GM13977 (cell line): ENCODE results near the gene BNC1.
"Not testable (repeated sequence)": the region's sequence is repeated elsewhere in the genome, so short reads cannot be mapped to it uniquely, and the experiment has no call there.

ENCODE experiments used
- DNase-seq: peaks from one replicate; pipeline ENCODE4 v3.0.0; 2012; ENCODE audit warnings: low spot score
- in situ Hi-C: fragments of 300-500 bp; cut with MboI; formaldehyde crosslinking; loops from one replicate; pipeline ENCODE4 v1.12.0; 2022; ENCODE audit warnings: low sequenced_read_pairs, low pct_unique_long_range_greater_than_20kb, mixed read lengths, inconsistent platforms; ENCODE audit not compliant: unreplicated experiment
- TF ChIP-seq, protein P1 (sequence below): IDR thresholded peaks from 2 replicates; pipeline ENCODE4 v1.5.1; 2012; ENCODE audit warnings: mild to moderate bottlenecking, control low read depth; ENCODE audit not compliant: insufficient read depth; ENCODE audit errors: extremely low read depth, missing control alignments

The BNC1 gene

DNA sequence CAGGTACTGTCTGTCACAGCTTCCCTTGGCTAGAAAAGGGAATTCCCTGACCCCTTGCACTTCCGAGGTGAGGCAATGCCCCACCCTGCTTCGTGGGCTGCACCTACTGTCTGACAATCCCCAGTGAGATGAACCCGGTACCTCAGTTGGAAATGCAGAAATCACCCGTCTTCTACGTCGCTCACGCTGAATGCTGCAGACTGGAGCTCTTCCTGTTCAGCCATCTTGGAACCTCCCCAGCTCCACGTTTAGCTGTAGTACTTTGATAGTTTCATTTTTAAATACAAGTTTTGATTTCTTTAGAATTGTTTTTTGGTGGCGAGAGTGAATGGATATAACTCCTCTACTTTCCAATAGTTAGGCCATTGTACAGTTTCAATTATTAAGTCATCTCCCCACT is 59.0 kb downstream of the BNC1 start:
- TF ChIP-seq, protein P1, sequence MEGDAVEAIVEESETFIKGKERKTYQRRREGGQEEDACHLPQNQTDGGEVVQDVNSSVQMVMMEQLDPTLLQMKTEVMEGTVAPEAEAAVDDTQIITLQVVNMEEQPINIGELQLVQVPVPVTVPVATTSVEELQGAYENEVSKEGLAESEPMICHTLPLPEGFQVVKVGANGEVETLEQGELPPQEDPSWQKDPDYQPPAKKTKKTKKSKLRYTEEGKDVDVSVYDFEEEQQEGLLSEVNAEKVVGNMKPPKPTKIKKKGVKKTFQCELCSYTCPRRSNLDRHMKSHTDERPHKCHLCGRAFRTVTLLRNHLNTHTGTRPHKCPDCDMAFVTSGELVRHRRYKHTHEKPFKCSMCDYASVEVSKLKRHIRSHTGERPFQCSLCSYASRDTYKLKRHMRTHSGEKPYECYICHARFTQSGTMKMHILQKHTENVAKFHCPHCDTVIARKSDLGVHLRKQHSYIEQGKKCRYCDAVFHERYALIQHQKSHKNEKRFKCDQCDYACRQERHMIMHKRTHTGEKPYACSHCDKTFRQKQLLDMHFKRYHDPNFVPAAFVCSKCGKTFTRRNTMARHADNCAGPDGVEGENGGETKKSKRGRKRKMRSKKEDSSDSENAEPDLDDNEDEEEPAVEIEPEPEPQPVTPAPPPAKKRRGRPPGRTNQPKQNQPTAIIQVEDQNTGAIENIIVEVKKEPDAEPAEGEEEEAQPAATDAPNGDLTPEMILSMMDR: no peak
- no peak for DNase-seq
- in situ Hi-C loops: no loop called here

DNA sequence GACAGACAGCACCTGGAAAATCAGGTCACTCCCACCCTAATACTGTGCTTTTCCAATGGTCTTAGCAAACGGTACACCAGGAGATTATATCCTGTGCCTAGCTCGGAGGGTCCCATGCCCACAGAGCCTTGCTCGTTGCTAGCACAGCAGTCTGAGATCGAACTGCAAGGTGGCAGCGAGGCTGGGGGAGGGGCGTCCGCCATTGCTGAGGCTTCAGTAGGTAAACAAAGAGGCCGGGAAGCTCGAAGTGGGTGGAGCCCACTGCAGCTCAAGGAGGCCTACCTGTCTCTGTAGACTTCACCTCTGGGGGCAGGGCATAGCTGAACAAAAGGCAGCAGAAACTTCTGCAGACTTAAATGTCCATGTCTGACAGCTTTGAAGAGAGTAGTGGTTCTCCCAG is 62.7 kb downstream of the BNC1 start:
- in situ Hi-C loops: not testable (repeated sequence)

DNA sequence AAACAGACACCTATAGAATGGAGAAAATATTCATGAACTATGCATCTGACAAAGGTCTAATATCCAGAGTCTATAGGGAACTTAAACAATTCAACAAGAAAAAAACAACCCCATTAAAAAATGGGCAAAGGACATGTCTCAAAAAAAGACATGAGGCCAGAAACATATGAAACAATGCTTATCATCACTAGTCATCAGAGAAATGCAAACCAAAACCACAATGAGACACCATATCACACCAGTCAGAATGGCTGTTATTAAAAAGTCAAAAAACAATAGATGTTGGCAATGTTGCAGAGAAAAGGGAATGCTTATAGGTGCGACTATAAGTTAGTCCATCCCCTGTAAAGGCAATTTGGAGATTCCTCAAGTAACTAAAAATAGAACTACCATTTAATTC is 65.4 kb downstream of the BNC1 start:
- no peak for DNase-seq
- in situ Hi-C loops: loop anchor here (10.0 kb wide), 1 partner anchor 204 kb away; the partner anchor contains the start of gene C15orf40
- TF ChIP-seq, protein P1: no peak

More for the DNA sequence above, 62.7 kb downstream of the BNC1 start:
- DNase-seq: not testable (repeated sequence)

DNA sequence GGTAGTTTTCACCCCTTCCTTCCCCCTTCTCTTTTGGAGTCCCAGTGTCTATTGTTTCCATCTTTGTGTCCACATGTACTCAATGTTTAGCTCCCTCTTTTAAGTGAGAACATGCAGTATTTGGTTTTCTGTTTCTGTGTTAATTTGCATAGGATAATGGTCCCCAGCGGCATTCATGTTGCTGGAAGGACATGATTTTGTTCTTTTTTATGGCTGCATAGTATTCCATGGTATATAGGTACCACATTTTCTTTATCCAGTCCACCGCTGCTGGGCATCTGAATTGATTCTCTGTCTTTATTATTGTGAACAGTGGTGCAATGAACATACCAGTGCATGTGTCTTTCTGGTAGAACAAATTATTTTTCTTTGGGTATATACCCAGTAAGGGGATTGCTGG is 69.2 kb downstream of the BNC1 start:
- TF ChIP-seq, protein P1: no peak
- DNase-seq: no peak
- in situ Hi-C loops: loop anchor here (10.0 kb wide), 1 partner anchor 201 kb away; the partner anchor contains the start of gene C15orf40

DNA sequence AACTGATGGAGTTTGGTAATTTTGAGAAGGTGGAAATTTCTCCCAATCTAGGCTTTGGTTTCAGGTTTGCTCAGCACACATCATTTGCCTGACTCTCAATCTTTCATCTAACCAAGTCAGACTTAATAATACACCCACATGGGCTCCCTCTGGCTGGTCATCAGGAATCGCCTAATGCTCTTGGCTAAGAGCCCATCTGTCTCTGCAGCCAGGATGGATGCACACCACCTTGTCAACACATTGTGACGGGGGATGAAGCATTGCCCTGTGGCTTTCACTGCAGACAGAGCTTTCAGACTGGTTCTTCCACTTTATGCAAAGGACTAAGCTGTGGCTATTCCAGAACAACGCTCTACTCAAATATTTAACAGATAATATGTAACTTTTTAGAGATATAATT is 73.8 kb downstream of the BNC1 start:
- in situ Hi-C loops: loop anchor here (10.0 kb wide), 1 partner anchor 196 kb away; the partner anchor contains the start of gene C15orf40
- DNase-seq: peak; percentile 27
- TF ChIP-seq, protein P1: no peak

DNA sequence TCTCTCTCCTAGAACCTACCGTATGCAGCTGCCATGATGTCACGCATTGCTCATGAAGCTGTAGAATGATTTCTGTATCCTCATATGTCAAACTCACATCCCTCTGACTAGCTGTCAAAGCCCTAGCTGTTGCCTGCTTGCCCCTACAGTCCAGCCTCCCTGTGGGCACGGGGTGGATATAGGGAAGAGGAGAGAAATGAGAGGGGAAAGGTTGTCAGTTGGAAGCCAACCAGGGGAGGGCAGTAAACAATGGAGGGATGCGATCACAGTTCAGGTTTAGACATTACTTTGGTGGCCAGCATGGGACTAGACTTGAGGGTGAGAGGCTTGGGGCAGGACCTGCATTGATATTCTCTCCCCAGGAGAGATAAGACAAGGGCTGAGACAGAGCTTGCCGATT is 75.1 kb downstream of the BNC1 start:
- DNase-seq: no peak
- in situ Hi-C loops: no loop called here
- TF ChIP-seq, protein P1: no peak

DNA sequence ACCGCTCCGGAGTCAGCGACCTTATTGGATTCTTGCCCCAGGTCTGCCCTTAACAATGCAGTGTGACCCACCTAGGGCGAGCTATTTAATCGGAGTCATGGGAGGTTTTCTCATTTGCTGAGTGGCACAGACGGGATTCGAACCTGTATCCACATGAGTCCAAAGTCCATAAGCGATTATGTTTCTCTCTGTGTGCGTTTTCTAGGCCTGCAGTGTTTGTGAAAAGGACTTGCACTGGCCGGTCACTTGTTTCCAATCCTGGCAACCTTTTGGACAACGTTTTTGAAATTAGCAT is 76.2 kb downstream of the BNC1 start:
- no peak for DNase-seq
- in situ Hi-C loops: no loop called here
- TF ChIP-seq, protein P1: no peak
